HepG2 (cell line): ENCODE results near the gene IL18R1. TPM values are rescaled to one million over a fixed set of nuclear protein-coding genes. Genes with fewer than 3 reads are reported as not detected.

Experiments
- ATAC-seq: fragments of 200-7000 bp; cut with Tn5 transposase; 3 replicates; pipeline ENCODE4 v1.9.1; 2020; ENCODE audit warnings: mild to moderate bottlenecking, moderate library complexity
- BruUV-seq: library from RNA; stranded (reverse); fragments of 400-500 nt; replicated peaks from 2 replicates; lab custom pipeline; 2021; lab: Mats Ljungman, UMichigan
- CTCF ChIA-PET: fragments of 300-600 bp; formaldehyde crosslinking; extraction: SDS; loops from one replicate; lab custom pipeline; 2021; ENCODE audit warnings: low total read pairs, inconsistent platforms, low intra/inter-chr PET ratio; lab: Yijun Ruan, JAX
- POLR2A ChIA-PET: fragments of 350-600 bp; sonication (Branson Sonifier 250); formaldehyde crosslinking; loops from one replicate; lab custom pipeline; 2020; ENCODE audit warnings: antibody characterized with exemption, inconsistent platforms; lab: Yijun Ruan, JAX
- DNase-seq: peaks from one replicate; pipeline ENCODE4 v3.0.0-alpha.2; 2015; ENCODE audit warnings: low spot score
- FAIRE-seq: peaks from 3 replicates; lab custom pipeline; 2011; peaks lifted over from hg19 to GRCh38; lab: Jason Lieb, UNC
- H2AFZ ChIP-seq: one replicate; pipeline ENCODE4 v1.6.1; 2011; ENCODE audit warnings: low read length, inconsistent platforms
- H3K27ac ChIP-seq: fragments of 300-600 bp; 3 replicates; pipeline ENCODE4 v1.8.0; 2011; ENCODE audit warnings: mixed run types, mild to moderate bottlenecking, mixed read lengths, low read length, inconsistent platforms; ENCODE audit not compliant: insufficient read depth; ENCODE audit errors: extremely low read length
- H3K27me3 ChIP-seq, 2 experiments: fragments of 200-600 bp in 1 of 2; 2 replicates in 1 of 2; 3 replicates in 1 of 2; pipeline versions ENCODE4 v1.6.0 to v1.8.0; 2011; ENCODE audit warnings: low read length in 2 of 2, mild to moderate bottlenecking in 2 of 2, moderate library complexity in 2 of 2, inconsistent platforms in 1 of 2; ENCODE audit not compliant: insufficient read depth in 2 of 2, control insufficient read depth in 1 of 2
- H3K36me3 ChIP-seq, 2 experiments: fragments of 200-600 bp in 1 of 2; replicated peaks in 1 of 2; 2 replicates in 1 of 2; 3 replicates in 1 of 2; pipeline versions ENCODE4 v1.5.1 to v1.8.0; 2011; ENCODE audit warnings: low read length in 2 of 2, inconsistent platforms in 1 of 2; ENCODE audit not compliant: insufficient read depth in 2 of 2, control insufficient read depth in 1 of 2
- H3K4me1 ChIP-seq: 2 replicates; pipeline ENCODE4 v1.5.1; 2012; ENCODE audit warnings: low read length, inconsistent platforms; ENCODE audit not compliant: insufficient read depth
- H3K4me2 ChIP-seq: 2 replicates; pipeline ENCODE4 v1.6.0; 2011; ENCODE audit warnings: low read depth, low read length, inconsistent platforms
- H3K4me3 ChIP-seq, 3 experiments: fragments of 200-600 bp in 1 of 3; sonication (generic), shearing (Covaris generic) in 1 of 3; replicated peaks in 1 of 3; 2 replicates each; pipeline ENCODE4 v1.5.1; 2011 to 2016; ENCODE audit warnings: low read length in 3 of 3, inconsistent platforms in 2 of 3, low read depth in 2 of 3, mild to moderate bottlenecking in 2 of 3, control low read depth in 1 of 3, mixed read lengths in 1 of 3; ENCODE audit not compliant: insufficient read depth in 1 of 3
- H3K79me2 ChIP-seq: one replicate; pipeline ENCODE4 v1.6.1; 2011; ENCODE audit warnings: low read length, inconsistent platforms; ENCODE audit not compliant: insufficient read depth
- H3K9ac ChIP-seq: 2 replicates; pipeline ENCODE4 v1.6.0; 2011; ENCODE audit warnings: mild to moderate bottlenecking, low read depth, low read length, inconsistent platforms; ENCODE audit not compliant: insufficient read depth
- H3K9me3 ChIP-seq: 2 replicates; pipeline ENCODE4 v1.5.1; 2012; ENCODE audit warnings: mild to moderate bottlenecking, low read length
- H4K20me1 ChIP-seq: 2 replicates; pipeline ENCODE4 v1.6.0; 2011; ENCODE audit warnings: inconsistent platforms, mild to moderate bottlenecking, low read length, moderate library complexity; ENCODE audit not compliant: insufficient read depth
- ATF4 ChIP-seq, 2 experiments: fragments of 450-650 bp in 1 of 2; sonication (generic) in 1 of 2; formaldehyde crosslinking; IDR thresholded peaks; 2 replicates each; pipeline versions ENCODE4 v1.5.0 to v1.8.0; 2020 to 2022; ENCODE audit warnings: mild to moderate bottlenecking in 1 of 2, missing genetic modification reagents in 1 of 2
- CEBPB ChIP-seq: IDR thresholded peaks from 2 replicates; pipeline ENCODE4 v1.6.1; 2011; ENCODE audit warnings: low read depth, low read length, improper control_type of control experiment, borderline replicate concordance
- ESRRA ChIP-seq: sonication (generic); formaldehyde crosslinking; IDR thresholded peaks from 2 replicates; pipeline ENCODE4 v1.5.1; 2020; ENCODE audit warnings: mild to moderate bottlenecking, low read depth, missing genetic modification reagents
- FOXM1 ChIP-seq: sonication (generic); formaldehyde crosslinking; IDR thresholded peaks from 2 replicates; pipeline ENCODE4 v1.5.0; 2020; ENCODE audit warnings: missing genetic modification reagents
- GATA4 ChIP-seq: sonication (generic); IDR thresholded peaks from 2 replicates; pipeline ENCODE4 v1.6.1; 2016; ENCODE audit warnings: antibody characterized with exemption, low read depth, borderline replicate concordance
- HCFC1 ChIP-seq: fragments of 150-350 bp; IDR thresholded peaks from 2 replicates; pipeline ENCODE4 v1.6.1; 2014; ENCODE audit warnings: low read depth, low read length
- HES4 ChIP-seq: sonication (generic); formaldehyde crosslinking; IDR thresholded peaks from 2 replicates; pipeline ENCODE4 v1.9.0; 2021; ENCODE audit warnings: mild to moderate bottlenecking, missing genetic modification reagents, borderline replicate concordance
- HHEX ChIP-seq: IDR thresholded peaks from 2 replicates; pipeline ENCODE4 v1.6.1; 2016; ENCODE audit warnings: control low read depth
- HNRNPUL1 ChIP-seq: fragments of 200-400 bp; formaldehyde crosslinking; IDR thresholded peaks from 2 replicates; pipeline ENCODE4 v1.6.1; 2017; ENCODE audit warnings: low read depth, mild to moderate bottlenecking, low read length, moderate library complexity
- ZMAT3 ChIP-seq: sonication (generic); formaldehyde crosslinking; conservative IDR thresholded peaks from 2 replicates; pipeline ENCODE4 v1.7.0; 2021; ENCODE audit warnings: missing genetic modification reagents
- ZMYM3 ChIP-seq: sonication (generic); formaldehyde crosslinking; IDR thresholded peaks from 2 replicates; pipeline ENCODE4 v1.5.1; 2020; ENCODE audit warnings: mild to moderate bottlenecking, missing genetic modification reagents
- ZNF205 ChIP-seq: IDR thresholded peaks from 2 replicates; pipeline ENCODE4 v1.6.1; 2018; ENCODE audit warnings: missing biosample characterization, missing genetic modification reagents
- ZNF275 ChIP-seq: sonication (generic); formaldehyde crosslinking; IDR thresholded peaks from 2 replicates; pipeline ENCODE4 v1.8.0; 2022; ENCODE audit warnings: missing genetic modification reagents, mild to moderate bottlenecking, inconsistent platforms, borderline replicate concordance
- ZNF343 ChIP-seq: sonication (generic); formaldehyde crosslinking; IDR thresholded peaks from 2 replicates; pipeline ENCODE4 v1.4.0; 2020; ENCODE audit warnings: mild to moderate bottlenecking, missing genetic modification reagents
- ZNF362 ChIP-seq: sonication (generic); formaldehyde crosslinking; IDR thresholded peaks from 2 replicates; pipeline ENCODE4 v1.4.0; 2020; ENCODE audit warnings: missing genetic modification reagents, mild to moderate bottlenecking, borderline replicate concordance
- WGBS: methylation state at CpG from one replicate; pipeline ENCODE4 v1.1.6; 2017; ENCODE audit warnings: low lambda C conversion rate; 5-methylcytosine and 5-hydroxymethylcytosine counted together
- in situ Hi-C: cut with HindIII; loops from 2 replicates; pipeline ENCODE4 v1.10.0; 2017; ENCODE audit warnings: low pct_unique_long_range_greater_than_20kb; ENCODE audit not compliant: extremely low pct_ligation_motif_present
- intact Hi-C: fragments of 100-400 bp; cut with micrococcal nuclease; formaldehyde crosslinking; loops from one replicate; pipeline ENCODE4 v1.10.0; 2022; ENCODE audit not compliant: unreplicated experiment
- polyA plus RNA-seq, 8 experiments: library from polyadenylated mRNA; depleted of rRNA in 3 of 8; stranded (reverse) in 7 of 8; unstranded in 1 of 8; fragments of >200 nt; fragmentation: Illumina TruSeq in 4 of 8; extraction: Trizol in 4 of 8; gene quantifications; 2 replicates each; pipeline versions ENCODE4 v1.2.1 to v1.2.3, GENCODE V29; 2011 to 2016; ENCODE audit warnings: low read depth in 4 of 8, missing spikeins in 1 of 8, mixed read lengths in 1 of 8; ENCODE audit not compliant: insufficient read depth in 1 of 8
- total RNA-seq, 5 experiments: library from RNA; depleted of rRNA; stranded (reverse); fragments of >200 nt; fragmentation: Illumina TruSeq; extraction: Trizol; gene quantifications; 2 replicates each; pipeline ENCODE4 v1.2.3, GENCODE V29; 2016; ENCODE audit warnings: low read depth in 1 of 5

The IL18R1 gene
- total and polyA plus RNA-seq, 2 of the 13 experiments (the other 11 are each of a cell fraction or from before 2014, with no cell fraction given), result 0.01 to 0.04 TPM

- Histone ChIP-seq H3K4me2 (no peak overlapping the region), H3K27me3 (peaks cover 0 to 4% of the 10 kb centered on the region in 2 experiments; a peak in 1 of 5 replicates), H2AFZ (no peak overlapping the region), H3K36me3 (no peaks in the 10 kb centered on the region), H3K9me3 (no peaks in the 10 kb centered on the region), H3K4me3 (no peak overlapping the region), H3K27ac (no peak overlapping the region), H3K9ac (no peak overlapping the region), H3K4me1 (no peaks in the 10 kb centered on the region), H4K20me1 (no peaks in the 10 kb centered on the region), H3K79me2 (no peaks in the 10 kb centered on the region)
- ATAC-seq (no peak), FAIRE-seq (no peak), DNase-seq (no peak)
- POLR2A ChIA-PET, result no interaction called here
- CTCF ChIA-PET, result no interaction called here
- intact Hi-C loops, result no loop called here
- TF ChIP-seq HHEX (CRISPR knock-in tag) (no peak), GATA4 (no peak), ESRRA (no peak), ATF4 (CRISPR knock-in tag; IDR thresholded peaks at IDR 0.05) (no peak), HES4 (CRISPR knock-in tag) (no peak), ZMAT3 (no peak), HCFC1 (no peak)
- 6% methylated on average over 3 of the region's 3 CpGs for WGBS
- in situ Hi-C loops, result no loop called here
- no TSS peak for BruUV-seq
These were observed 55.4 kb downstream of the IL18R1 start for GRCh38 chr2:102410952-102411351.

GRCh38 chr2:102412199-102412598, 56.6 kb downstream of the IL18R1 start:
- BruUV-seq, result no TSS peak
- in situ Hi-C loops (no loop called here), intact Hi-C loops (no loop called here)
- Histone ChIP-seq H3K27ac (no peak overlapping the region), H2AFZ (no peak overlapping the region), H3K4me2 (no peak overlapping the region), H3K27me3 (peaks cover 0 to 4% of the 10 kb centered on the region in 2 experiments; a peak in 1 of 5 replicates), H3K9me3 (no peaks in the 10 kb centered on the region), H3K4me1 (no peaks in the 10 kb centered on the region), H4K20me1 (no peaks in the 10 kb centered on the region), H3K9ac (no peak overlapping the region)
- ChIA-PET CTCF (no interaction called here), POLR2A (no interaction called here)
- 35% methylated on average over 3 of the region's 3 CpGs for WGBS
- ATAC-seq, result no peak
- TF ChIP-seq ZNF205 (CRISPR knock-in tag), result no peak
- no peak for TF ChIP-seq CEBPB
- TF ChIP-seq FOXM1, result no peak
- no peak for TF ChIP-seq ZNF275
- no peak for TF ChIP-seq ZMYM3 (CRISPR knock-in tag)
- no peak for TF ChIP-seq ZNF343
- no peak for TF ChIP-seq HNRNPUL1
- TF ChIP-seq ZNF362, result no peak
- TF ChIP-seq, all 625 proteins: peak for 0
- FAIRE-seq (no peak), DNase-seq (no peak)
- Histone ChIP-seq H3K79me2 (no peaks in the 10 kb centered on the region), H3K4me3 (no peak overlapping the region), H3K36me3 (no peaks in the 10 kb centered on the region)
